Heart left ventricle (tissue), 16 donors: Measurements from ENCODE around the gene TPSB2. TPM values are rescaled to one million over a fixed set of nuclear protein-coding genes. Genes with fewer than 3 reads are reported as not detected.
A peak's percentile ranks its signal among the peaks of the same experiment; 100 is the strongest.

Experiments used
- ATAC-seq, 4 donors: fragments of 200-7000 bp; cut with Tn5 transposase; one replicate each; pipeline ENCODE4 v1.9.1; 2020 to 2022; ENCODE audit warnings: moderate library complexity in 4 of 4, mild to moderate bottlenecking in 3 of 4, moderate number of reproducible peaks in 1 of 4
- DNase-seq, 5 donors: peaks; one replicate each; pipeline ENCODE4 v3.0.0-alpha.2; 2020
- H3K27ac ChIP-seq, 12 donors: fragments of 200-600 bp; sonication (generic) in 4 of 12; one replicate each; pipeline versions ENCODE4 v1.5.0 to v1.8.0; 2016 to 2022; ENCODE audit warnings: mild to moderate bottlenecking in 2 of 12
- H3K27me3 ChIP-seq, 9 donors: fragments of 200-600 bp; sonication (generic) in 2 of 9; one replicate each; pipeline versions ENCODE4 v1.5.1 to v1.8.0; 2016 to 2022; ENCODE audit warnings: mild to moderate bottlenecking in 3 of 9
- H3K36me3 ChIP-seq, 9 donors: fragments of 200-600 bp; sonication (generic) in 2 of 9; one replicate each; pipeline versions ENCODE4 v1.5.0 to v1.8.0; 2018 to 2022; ENCODE audit warnings: mild to moderate bottlenecking in 2 of 9
- H3K4me1 ChIP-seq, 12 donors: fragments of 200-600 bp; sonication (generic) in 4 of 12; one replicate each; pipeline versions ENCODE4 v1.5.0 to v1.8.0; 2016 to 2022; ENCODE audit warnings: mild to moderate bottlenecking in 3 of 12
- H3K4me3 ChIP-seq, 12 donors: fragments of 200-600 bp; sonication (generic) in 4 of 12; one replicate each; pipeline versions ENCODE4 v1.5.0 to v1.8.0; 2017 to 2022; ENCODE audit warnings: mild to moderate bottlenecking in 9 of 12, moderate library complexity in 4 of 12
- H3K9me3 ChIP-seq, 12 donors: fragments of 200-600 bp; sonication (generic) in 4 of 12; one replicate each; pipeline versions ENCODE4 v1.5.0 to v1.8.0; 2016 to 2022; ENCODE audit warnings: mild to moderate bottlenecking in 1 of 12
- CTCF ChIP-seq, 12 donors: fragments of 200-600 bp; sonication (generic) in 4 of 12; IDR thresholded peaks; one replicate each; pipeline versions ENCODE4 v1.5.0 to v1.8.0; 2018 to 2022; ENCODE audit warnings: antibody characterized with exemption in 12 of 12, mild to moderate bottlenecking in 5 of 12
- POLR2A ChIP-seq, 2 donors: fragments of 450-650 bp; IDR thresholded peaks; one replicate each; pipeline ENCODE4 v1.6.1; 2017; ENCODE audit warnings: antibody characterized with exemption in 2 of 2, mild to moderate bottlenecking in 2 of 2, moderate library complexity in 2 of 2
- WGBS, 4 donors: extraction: QIAGEN DNeasy Blood & Tissue Kit in 2 of 4; methylation state at CpG; one replicate each; pipeline versions ENCODE4 v1.1.5 to v1.1.7; 2013 to 2018; 5-methylcytosine and 5-hydroxymethylcytosine counted together
- intact Hi-C, 10 donors: fragments of 100-400 bp; cut with DNase I; formaldehyde crosslinking; loops; one replicate each; pipeline versions ENCODE4 v1.11.1 to v1.14.2; 2022
- polyA plus RNA-seq, 2 donors: library from polyadenylated mRNA; stranded (reverse); fragments of 200-250 nt; gene quantifications; one replicate each; pipeline ENCODE4 v1.2.3, GENCODE V29; 2013
- total RNA-seq, 9 donors: library from RNA; depleted of rRNA in 2 of 9; stranded (reverse); fragments of >200 nt in 2 of 9; fragmentation: NEBNext Ultra II Directional in 3 of 9; extraction: Animal tissue kit (Norgen Biotek cat#: 25700) in 3 of 9; gene quantifications; one replicate each; pipeline versions ENCODE4 v1.1.0 to v1.2.4, GENCODE V29; 2016 to 2023
- donor health status: ischemic (EF 13 %, LVEDD 7.1; RV severe dilation, severe dysfunction).
- donor health status: healthy with polysubstance abuse.
- donor health status: DM: no; HTN: yes; CAD: no.
- donor health status: DM: no; HTN: no; CAD: no.
- donor health status: ischemic (EF 25% LVEDD 6.9; RV normal size, moderate dysfunction).
- donor health status: ischemic (EF 25% LVEDD 5.7; RV mildly dilated, moderate dysfunction).
- donor health status: healthy.
- donor health status: DM: yes; HTN: yes; CAD: no.
- donor health status: ischemic (EF 35%, LVEDD 5.7; RV mildly dilated, moderate dysfunction).
- donor health status: nonischemic (EF 11% LVEDD 7.7; RV severe dilation, severe dysfunction).
- donor health status: DM: yes; HTN: yes; CAD: no.
- donor health status: PGD.
- donor health status: ischemic (EF 29% LVEDD 5.4; RV normal size, mild dysfunction).
- donor health status: nonischemic (EF 23%, LVEDD 6.1; RV moderate dilation, normal function).

Gene TPSB2
- total and polyA plus RNA-seq, 11 donors, result 2.0 to 18.1 (median 2.3) TPM; not detected in 1

DNA sequence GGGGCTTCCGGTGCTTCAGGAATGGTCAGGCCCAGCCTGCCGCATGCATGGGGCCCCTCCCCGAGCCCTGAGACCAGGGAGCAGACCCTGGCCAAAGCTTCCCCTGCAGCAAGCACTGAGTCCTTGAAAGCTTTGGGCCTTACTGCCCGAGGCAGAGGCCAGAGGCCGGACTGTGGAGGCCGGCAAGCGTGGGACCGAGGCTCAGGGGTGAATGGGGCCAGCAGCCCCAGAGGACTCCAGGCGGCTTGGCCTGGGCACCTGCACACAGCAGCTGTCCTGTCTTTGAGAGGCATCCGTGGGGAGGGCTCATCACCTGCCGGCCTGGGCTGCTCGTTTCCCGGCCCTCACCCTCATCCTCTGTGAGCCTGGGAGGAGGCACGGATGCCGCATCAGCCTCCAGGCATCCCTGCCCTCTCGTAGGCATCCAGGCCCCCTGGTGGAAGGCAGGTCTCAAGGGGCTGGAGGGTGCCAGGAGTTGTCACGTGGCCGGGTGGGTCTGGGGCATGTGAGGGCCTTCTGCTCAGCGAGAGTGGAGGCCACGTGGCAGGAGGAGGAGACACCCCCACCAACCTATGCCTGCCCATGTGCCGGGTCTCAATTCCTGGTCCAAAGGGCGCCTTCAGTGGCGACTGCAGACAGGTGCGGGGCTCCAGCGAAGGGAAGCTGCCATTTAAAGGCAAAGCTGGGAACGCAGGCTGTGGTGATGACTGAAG, 45.7 kb downstream of the TPSB2 start:
- intact Hi-C loops, result no loop called here
- Histone ChIP-seq H3K4me3 (no peak overlapping the region), H3K9me3 (no peaks in the 10 kb centered on the region), H3K27me3 (peaks cover 0 to 21% (median 0%) of the 10 kb centered on the region in 9 donors), H3K27ac (peak overlapping the region in 1 of 12 donors; percentile 90), H3K36me3 (no peaks in the 10 kb centered on the region), H3K4me1 (peaks cover 0 to 29% (median 8%) of the 10 kb centered on the region in 12 donors)
- WGBS, 4 donors, result 82 to 85% (median 84%) methylated on average over 17 to 26 of the region's 26 CpGs
- no peak for ATAC-seq
- DNase-seq, result no peak
- TF ChIP-seq POLR2A (IDR thresholded peaks at IDR 0.05) (no peak), CTCF (IDR thresholded peaks at IDR 0.05) (no peak)

- H3K27me3 ChIP-seq, result peaks cover 0 to 21% (median 0%) of the 10 kb centered on the region in 9 donors
- peaks cover 0 to 29% (median 8%) of the 10 kb centered on the region in 12 donors for H3K4me1 ChIP-seq
- peak overlapping the region in 7 of 12 donors; percentile 6 to 90 (median 57) for H3K27ac ChIP-seq
- TF ChIP-seq POLR2A (IDR thresholded peaks at IDR 0.05) (no peak), CTCF (IDR thresholded peaks at IDR 0.05) (no peak)
- H3K9me3 ChIP-seq, result no peaks in the 10 kb centered on the region
- ATAC-seq, result peak in 2 of 4 donors; percentile 10 to 43
- peak in 4 of 5 donors; percentile 63 to 81 (median 69) for DNase-seq
- 46 to 59% (median 52%) methylated on average over 26 to 45 of the region's 45 CpGs for WGBS, 4 donors
- intact Hi-C loops, result no loop called here
- no peak overlapping the region for H3K4me3 ChIP-seq
- no peaks in the 10 kb centered on the region for H3K36me3 ChIP-seq
Observed at GRCh38 chr16:1182950-1183907, 46.8 kb downstream of the TPSB2 start.

DNA sequence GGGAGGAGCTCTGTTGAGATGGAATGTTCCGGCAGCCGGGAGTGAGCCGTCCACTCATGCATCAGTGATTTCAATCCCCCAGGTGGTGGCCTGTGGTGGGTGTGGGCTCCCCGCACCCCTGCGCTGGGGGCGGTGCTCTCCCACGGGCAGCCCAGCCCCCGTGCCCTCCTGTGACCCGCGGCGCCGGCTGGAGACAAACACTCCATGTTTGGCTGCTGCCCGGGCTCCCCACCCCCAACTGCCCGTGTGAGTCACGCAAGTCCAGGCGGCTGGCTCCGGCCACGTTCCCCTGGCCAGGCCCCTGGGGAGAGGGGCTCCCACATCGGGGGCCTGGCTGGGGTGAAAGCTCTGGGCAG, 47.7 kb downstream of the TPSB2 start:
- H3K27ac ChIP-seq, result peak overlapping the region in 8 of 12 donors; percentile 22 to 90 (median 62)

More for the DNA sequence above, 47.7 kb downstream of the TPSB2 start:
- Histone ChIP-seq H3K9me3 (no peaks in the 10 kb centered on the region), H3K4me1 (peaks cover 0 to 29% (median 8%) of the 10 kb centered on the region in 12 donors), H3K27me3 (peaks cover 0 to 27% (median 0%) of the 10 kb centered on the region in 9 donors), H3K4me3 (peak overlapping the region in 1 of 12 donors; percentile 1), H3K36me3 (no peaks in the 10 kb centered on the region)
- DNase-seq (peak; percentile 61 to 89 (median 76)), ATAC-seq (peak; percentile 43 to 74 (median 70))
- intact Hi-C loops, result no loop called here
- TF ChIP-seq CTCF (IDR thresholded peaks at IDR 0.05) (no peak), POLR2A (IDR thresholded peaks at IDR 0.05) (no peak)
- 28 to 37% (median 28%) methylated on average over 18 to 19 of the region's 19 CpGs; no CpG with 5 or more reads in 1 of the 4 donors for WGBS, 4 donors
